KG1 (cell line): Measurements from ENCODE around the gene ERH.
"Not testable (repeated sequence)": the region's sequence is repeated elsewhere in the genome, so short reads cannot be mapped to it uniquely, and the experiment has no call there.

ENCODE experiments used
- DNase-seq: peaks from one replicate; lab custom pipeline; 2025; lab: John Stamatoyannopoulos, UW

The ERH gene

DNA sequence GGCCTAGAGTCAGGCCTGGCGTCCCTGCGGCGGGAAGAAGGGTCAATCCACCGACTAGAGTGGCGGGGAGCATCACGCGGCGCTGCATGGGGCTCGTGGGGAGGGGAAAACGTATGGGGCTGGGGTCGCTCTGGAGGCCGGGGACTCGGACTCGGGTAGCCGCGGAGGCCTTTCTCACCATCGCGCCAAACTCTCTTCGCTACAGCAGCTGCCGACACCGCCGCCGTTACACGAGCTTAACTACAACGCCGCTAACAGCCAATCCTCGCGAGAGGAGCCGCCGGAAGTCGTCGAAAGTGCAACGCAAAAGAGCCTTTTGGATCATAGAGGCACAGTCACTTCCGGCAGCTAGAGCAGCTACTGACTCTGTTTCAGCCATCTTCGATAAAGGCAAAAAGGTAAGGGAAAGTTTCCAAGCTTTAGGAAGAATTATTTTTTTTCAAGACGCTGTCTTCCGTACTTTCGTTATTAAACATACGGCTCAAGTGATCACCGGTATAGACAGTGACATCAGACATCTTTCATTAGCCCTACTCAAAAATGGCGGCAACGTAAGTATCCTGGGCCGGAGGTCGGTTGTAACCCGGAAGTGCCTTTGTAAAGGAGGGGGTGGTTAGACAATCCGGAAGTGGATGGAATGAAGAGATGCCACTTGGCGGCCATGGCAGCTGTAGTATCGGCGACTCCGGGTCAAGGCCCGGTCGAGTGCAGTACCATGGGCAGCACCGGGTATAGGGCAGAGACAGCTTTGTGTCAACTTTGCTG is at the start of gene ERH, which contains the start of gene SLC39A9:
TSS of gene ERH (minus strand) at position 247 of the 765 bp plus-strand sequence. CDS start at position 181, 66 bp downstream.
TSS of gene SLC39A9 (plus strand) at position 640 of the 765 bp plus-strand sequence. CDS start 678 bp downstream, outside the sequence.
- DNase-seq, result peak; percentile 99

- DNase-seq, result no peak
Observed at GRCh38 chr14:69443296-69443805, 45.3 kb upstream of the ERH start.

DNA sequence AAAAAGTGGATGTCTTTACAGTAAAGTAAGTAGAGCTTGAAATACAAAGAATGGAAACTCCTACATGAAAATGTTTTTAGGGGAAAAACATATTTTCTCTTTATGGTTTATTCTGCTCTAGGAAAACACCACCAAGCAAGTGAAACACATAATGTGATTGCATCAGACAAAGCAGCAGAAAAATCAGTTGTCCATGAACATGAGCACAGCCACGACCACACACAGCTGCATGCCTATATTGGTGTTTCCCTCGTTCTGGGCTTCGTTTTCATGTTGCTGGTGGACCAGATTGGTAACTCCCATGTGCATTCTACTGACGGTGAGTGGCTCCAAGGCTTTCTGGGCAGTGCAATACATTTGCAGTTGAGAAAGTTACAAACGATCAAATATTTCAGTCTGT is 43.8 kb upstream of the ERH start:
- no peak for DNase-seq

GRCh38 chr14:69439521-69440270 is 41.6 kb upstream of the ERH start:
- DNase-seq, result no peak

DNA sequence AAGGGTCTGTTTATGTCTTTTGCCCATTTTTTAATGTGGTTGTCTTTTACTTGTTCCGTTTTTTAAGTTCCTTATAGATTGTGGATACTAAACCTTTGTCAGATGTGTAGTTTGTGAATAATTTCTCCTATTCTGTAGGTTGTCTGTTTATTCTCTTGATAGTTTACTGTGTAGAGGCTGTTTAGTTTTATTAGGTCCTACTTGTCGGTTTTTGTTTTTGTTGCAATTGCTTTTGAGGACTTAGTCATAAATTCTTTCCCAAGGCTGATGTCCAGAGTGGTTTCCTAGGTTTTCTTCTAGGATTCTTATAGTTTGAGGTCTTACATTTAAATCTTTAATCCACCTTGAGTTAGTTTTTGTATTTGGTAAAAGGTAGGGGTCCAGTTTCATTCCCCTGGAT is 34.3 kb upstream of the ERH start:
- DNase-seq, result no peak

- DNase-seq, result no peak
Observed at GRCh38 chr14:69430306-69430939, 32.3 kb upstream of the ERH start.

DNA sequence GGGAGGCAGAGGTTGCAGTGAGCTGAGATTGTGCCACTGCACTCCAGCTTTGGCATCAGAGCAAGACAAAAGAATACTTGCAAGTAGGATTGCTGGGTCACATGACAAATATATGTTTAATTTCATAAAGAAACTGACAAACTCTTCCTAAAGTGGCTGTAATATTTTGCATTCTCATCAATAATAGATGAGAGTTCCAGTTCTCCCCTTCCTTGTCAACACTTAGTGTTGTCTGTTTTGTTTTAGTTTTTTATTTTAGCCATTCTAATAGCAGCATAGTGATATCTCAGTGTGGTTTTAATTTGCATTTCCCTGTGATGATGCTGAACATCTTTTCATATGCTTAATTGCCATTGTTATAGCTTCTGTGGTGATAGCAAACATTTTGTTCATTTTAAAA is 31.5 kb upstream of the ERH start:
- DNase-seq, result no peak

DNA sequence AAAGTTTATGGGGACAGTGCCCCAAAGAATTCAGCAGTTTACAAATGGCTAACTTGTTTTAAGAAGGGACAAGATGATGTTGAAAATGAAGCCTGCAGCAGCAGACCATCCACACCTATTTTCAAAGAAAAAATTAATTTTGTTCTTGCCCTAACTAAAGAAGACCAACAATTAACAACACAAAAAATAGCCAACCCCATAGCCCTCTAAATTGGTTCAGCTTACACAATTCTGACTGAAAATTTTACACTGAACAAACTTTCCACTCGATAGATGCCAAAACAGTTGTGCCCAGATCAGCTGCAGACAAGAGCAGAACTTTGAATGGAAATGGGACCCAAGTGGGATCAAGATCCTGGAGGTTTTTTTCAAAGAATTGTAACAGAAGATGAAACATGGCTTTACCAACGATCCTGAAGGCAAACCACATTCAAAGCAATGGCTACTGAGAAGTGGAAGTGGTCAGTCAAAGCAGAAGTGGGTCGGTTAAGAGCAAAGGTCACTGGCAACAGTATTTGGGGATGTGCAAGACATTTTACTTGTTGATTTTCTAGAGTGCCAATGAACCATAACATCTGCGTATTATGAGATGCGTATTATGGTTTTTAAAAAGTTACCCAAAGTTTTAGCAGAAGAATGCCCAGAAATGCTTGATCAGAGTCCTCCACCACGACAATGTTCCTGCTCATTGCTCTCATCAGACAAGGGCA is 30.3 kb upstream of the ERH start:
- DNase-seq, result no peak

- DNase-seq, result no peak
Observed at GRCh38 chr14:69427596-69427995, 29.5 kb upstream of the ERH start.

- no peak for DNase-seq
Observed at GRCh38 chr14:69424149-69424923, 26.2 kb upstream of the ERH start.

DNA sequence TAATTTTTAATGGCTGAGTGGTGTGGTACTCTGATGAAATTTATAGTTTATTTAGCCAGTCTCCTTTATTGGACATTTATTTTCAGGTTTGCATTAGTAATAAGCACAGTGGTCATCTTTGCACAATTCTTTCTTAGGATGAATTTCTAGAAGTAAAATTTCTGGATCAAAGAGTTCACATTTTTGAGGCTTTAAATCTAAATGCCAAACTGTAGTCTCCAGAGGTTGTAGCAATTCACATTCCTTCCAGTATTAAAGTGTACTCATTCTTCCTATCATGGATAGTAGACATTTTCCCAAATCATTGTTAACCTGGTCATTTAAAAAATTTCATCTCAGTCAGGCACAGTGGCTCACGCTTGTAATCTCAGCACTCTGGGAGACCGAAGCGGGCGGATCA is 25.2 kb upstream of the ERH start:
- DNase-seq, result no peak

DNA sequence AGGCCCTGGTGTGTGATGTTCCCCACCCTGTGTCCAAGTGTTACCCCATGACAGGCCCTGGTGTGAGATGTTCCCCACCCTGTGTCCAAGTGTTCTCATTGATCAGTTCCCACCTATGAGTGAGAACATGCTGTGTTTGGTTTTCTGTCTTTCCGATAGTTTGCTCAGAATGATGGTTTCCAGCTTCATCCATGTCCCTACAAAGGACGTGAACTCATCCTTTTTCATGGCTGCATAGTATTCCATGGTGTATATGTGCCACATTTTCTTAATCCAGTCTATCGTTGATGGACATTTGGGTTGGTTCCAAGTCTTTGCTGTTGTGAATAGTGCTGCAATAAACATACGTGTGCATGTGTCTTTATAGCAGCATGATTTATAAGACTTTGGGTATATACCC is 18.0 kb upstream of the ERH start:
- DNase-seq, result not testable (repeated sequence)

GRCh38 chr14:69413483-69413882 is 15.4 kb upstream of the ERH start:
- no peak for DNase-seq

GRCh38 chr14:69408331-69408960 is 10.3 kb upstream of the ERH start:
- DNase-seq, result no peak

DNA sequence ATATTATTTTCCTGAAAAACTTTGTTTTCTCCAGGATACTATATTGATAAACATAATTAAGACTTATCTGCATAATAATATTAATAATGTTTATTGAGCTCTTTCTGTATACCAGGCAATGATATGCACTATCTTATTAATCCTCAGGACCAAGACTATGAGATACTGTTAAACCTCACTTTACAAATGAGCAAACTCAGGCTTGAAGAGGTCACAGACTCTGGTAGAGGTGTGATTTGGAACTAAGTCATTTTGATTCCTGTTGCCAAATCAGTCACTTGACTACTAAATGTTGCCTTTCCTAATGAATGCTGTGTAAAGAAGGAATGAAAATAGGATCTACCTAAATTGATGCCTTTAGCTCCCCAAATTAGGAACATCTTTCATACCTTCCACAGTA is 7.7 kb upstream of the ERH start:
- DNase-seq, result no peak

DNA sequence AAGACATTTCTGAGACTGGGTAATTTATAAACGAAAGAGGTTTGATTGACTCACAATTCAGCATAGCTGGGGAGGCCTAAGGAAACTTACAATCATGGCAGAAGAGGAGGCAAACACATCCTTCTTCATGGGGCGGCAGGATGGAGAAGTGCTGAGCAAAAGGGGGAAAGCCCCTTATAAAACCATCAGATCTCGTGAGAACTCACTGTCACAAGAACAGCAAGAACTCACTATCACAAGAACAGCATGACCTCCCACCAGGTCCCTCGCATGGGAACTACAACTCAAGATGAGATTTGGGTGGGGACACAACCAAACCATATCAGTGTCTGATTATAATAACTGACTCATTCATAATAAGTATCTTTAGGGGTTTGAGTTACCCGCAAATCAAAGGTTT is 6.8 kb upstream of the ERH start:
- no peak for DNase-seq

- DNase-seq, result no peak
Observed at GRCh38 chr14:69404478-69404877, 6.4 kb upstream of the ERH start.

- DNase-seq, result no peak
Observed at GRCh38 chr14:69401841-69402240, 3.7 kb upstream of the ERH start.

GRCh38 chr14:69400154-69400553 is 2.1 kb upstream of the ERH start:
- DNase-seq, result no peak

- DNase-seq, result no peak
Observed at GRCh38 chr14:69399750-69400149, 1.7 kb upstream of the ERH start.

DNA sequence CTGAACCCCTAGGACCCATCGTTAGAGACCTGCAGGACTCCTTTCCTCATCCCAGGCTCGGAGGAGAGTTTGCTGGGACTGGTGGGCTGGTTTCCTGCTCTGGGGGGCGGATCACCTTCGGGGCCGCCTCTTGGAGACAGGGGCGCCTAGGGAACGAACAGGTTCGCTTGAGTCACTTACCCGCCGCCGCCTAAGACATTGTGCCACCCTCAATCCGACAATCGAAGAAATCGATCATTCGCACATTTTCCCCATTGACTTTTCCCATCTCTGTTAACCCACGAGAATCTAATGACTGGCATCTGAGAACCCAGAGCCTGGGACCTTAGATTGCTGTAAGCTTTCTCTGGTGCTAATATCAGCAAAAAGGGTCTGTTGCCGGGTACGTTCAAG is 715 bp upstream of the ERH start:
- no peak for DNase-seq
